Lung (tissue), 12 donors: ENCODE data around the gene ZFAND2B. TPM values are rescaled to one million over a fixed set of nuclear protein-coding genes. Genes with fewer than 3 reads are reported as not detected.
A peak's percentile ranks its signal among the peaks of the same experiment; 100 is the strongest.

Experiments
- ATAC-seq: fragments of 200-7000 bp; cut with Tn5 transposase; one replicate; pipeline ENCODE4 v1.9.1; 2020; ENCODE audit warnings: moderate number of reproducible peaks; ENCODE audit not compliant: insufficient read depth, low FRiP score
- DNase-seq, 3 donors: peaks; one replicate each; pipeline ENCODE4 v3.0.0-alpha.2; 2013 to 2017
- H3K27ac ChIP-seq, 2 donors: one replicate each; pipeline ENCODE4 v1.5.1; 2013; ENCODE audit warnings: mild to moderate bottlenecking in 2 of 2, moderate library complexity in 2 of 2, control low read depth in 1 of 2, inconsistent platforms in 1 of 2, low read depth in 1 of 2, low read length in 1 of 2
- H3K27me3 ChIP-seq, 3 donors: one replicate each; pipeline ENCODE4 v1.5.1; 2013; ENCODE audit warnings: low read length in 2 of 3; ENCODE audit not compliant: control insufficient read depth in 3 of 3, insufficient read depth in 3 of 3
- H3K36me3 ChIP-seq, 4 donors: one replicate each; pipeline ENCODE4 v1.5.1; 2013; ENCODE audit warnings: low read length in 4 of 4, mild to moderate bottlenecking in 1 of 4, moderate library complexity in 1 of 4; ENCODE audit not compliant: control insufficient read depth in 4 of 4, insufficient read depth in 4 of 4
- H3K4me1 ChIP-seq, 5 donors: one replicate each; pipeline ENCODE4 v1.5.1; 2013; ENCODE audit warnings: low read length in 5 of 5, mild to moderate bottlenecking in 2 of 5, moderate library complexity in 1 of 5; ENCODE audit not compliant: control insufficient read depth in 5 of 5, insufficient read depth in 5 of 5
- H3K4me3 ChIP-seq: one replicate; pipeline ENCODE4 v1.5.1; 2013; ENCODE audit warnings: mild to moderate bottlenecking, control low read depth, moderate library complexity
- H3K9ac ChIP-seq, 2 donors: one replicate each; pipeline ENCODE4 v1.5.1; 2013; ENCODE audit warnings: low read length in 2 of 2, control low read depth in 1 of 2; ENCODE audit not compliant: insufficient read depth in 1 of 2
- H3K9me3 ChIP-seq, 4 donors: one replicate each; pipeline ENCODE4 v1.5.1; 2013; ENCODE audit warnings: low read length in 3 of 4, mild to moderate bottlenecking in 1 of 4, moderate library complexity in 1 of 4; ENCODE audit not compliant: control insufficient read depth in 4 of 4, insufficient read depth in 3 of 4
- WGBS, 2 donors: extraction: QIAGEN DNeasy Blood & Tissue Kit; methylation state at CpG; one replicate each; pipeline ENCODE4 v1.1.7; 2013; 5-methylcytosine and 5-hydroxymethylcytosine counted together
- polyA plus RNA-seq, 2 donors: library from polyadenylated mRNA; stranded (reverse); fragments of 200-250 nt; gene quantifications; one replicate each; pipeline ENCODE4 v1.2.1, GENCODE V29; 2013
- total RNA-seq, 2 donors: library from RNA; depleted of rRNA in 1 of 2; stranded (reverse); fragments of >200 nt in 1 of 2; gene quantifications; one replicate each; pipeline ENCODE4 v1.2.1, GENCODE V29; 2014 to 2021
- TF ChIP-seq, protein P1 (sequence below): IDR thresholded peaks from 2 replicates; pipeline ENCODE4 v1.5.1; 2012; ENCODE audit warnings: mild to moderate bottlenecking; ENCODE audit errors: control extremely low read depth, extremely low read depth
- donor health status: control.
- donor health status: control.
- donor health status: Bipolar disorder and iron deficiency.
- donor health status: healthy.
- donor health status: DM: yes; HTN: yes; CAD: no.

The ZFAND2B gene
- total and polyA plus RNA-seq, 4 donors = 28.2 to 45.1 (median 39.6) TPM

DNA sequence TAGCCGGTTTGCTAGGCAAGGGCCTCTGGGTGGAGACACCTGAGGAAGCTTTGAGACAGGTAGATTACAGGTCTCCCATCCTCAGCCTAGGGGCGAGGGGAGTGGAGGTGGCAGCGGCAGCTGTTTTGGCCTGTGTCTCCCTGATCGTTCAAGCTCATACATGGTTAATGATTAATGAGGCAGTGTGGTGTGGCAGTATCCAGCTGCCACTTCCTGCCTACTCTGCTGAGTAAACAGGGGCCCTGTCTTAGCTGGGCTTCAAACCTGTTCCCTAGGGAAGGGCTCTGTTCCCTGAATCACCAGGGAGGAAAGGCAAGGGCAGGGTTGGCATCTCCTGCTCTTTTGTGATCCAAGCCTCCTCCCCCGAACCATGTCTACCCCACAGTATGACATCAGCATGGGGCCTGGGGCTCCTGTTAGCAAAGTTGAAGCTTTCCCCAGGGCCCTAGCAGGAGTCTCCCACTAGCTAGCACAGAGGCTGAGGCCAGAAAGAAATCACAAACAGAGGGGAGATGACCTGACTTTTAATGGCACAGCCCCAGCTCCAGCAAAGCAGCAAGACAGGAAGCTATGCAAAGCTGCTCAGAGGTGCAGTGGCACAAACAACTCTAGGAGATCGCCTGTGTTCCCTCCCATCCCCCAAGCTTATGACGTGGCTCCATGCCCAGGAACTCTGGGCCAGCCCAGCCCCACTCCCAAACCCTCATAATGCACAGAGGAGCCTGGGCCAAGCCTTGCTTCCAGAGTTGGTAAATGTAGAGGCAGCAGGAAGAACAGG lies 42.8 kb downstream of the ZFAND2B start:
- no peaks in the 10 kb centered on the region for H3K9me3 ChIP-seq
- peak overlapping the region; percentile 46 to 93 for H3K27ac ChIP-seq
- 7 to 11% methylated on average over 7 of the region's 7 CpGs for WGBS, 2 donors
- DNase-seq = peak; percentile 92 to 96 (median 95)
- H3K36me3 ChIP-seq = peaks cover 0 to 15% (median 11%) of the 10 kb centered on the region in 4 donors
- no peak for ATAC-seq
- H3K9ac ChIP-seq = peak overlapping the region in 1 of 2 donors; percentile 81
- H3K27me3 ChIP-seq = peaks cover 0 to 22% (median 15%) of the 10 kb centered on the region in 3 donors
- TF ChIP-seq, protein P1, sequence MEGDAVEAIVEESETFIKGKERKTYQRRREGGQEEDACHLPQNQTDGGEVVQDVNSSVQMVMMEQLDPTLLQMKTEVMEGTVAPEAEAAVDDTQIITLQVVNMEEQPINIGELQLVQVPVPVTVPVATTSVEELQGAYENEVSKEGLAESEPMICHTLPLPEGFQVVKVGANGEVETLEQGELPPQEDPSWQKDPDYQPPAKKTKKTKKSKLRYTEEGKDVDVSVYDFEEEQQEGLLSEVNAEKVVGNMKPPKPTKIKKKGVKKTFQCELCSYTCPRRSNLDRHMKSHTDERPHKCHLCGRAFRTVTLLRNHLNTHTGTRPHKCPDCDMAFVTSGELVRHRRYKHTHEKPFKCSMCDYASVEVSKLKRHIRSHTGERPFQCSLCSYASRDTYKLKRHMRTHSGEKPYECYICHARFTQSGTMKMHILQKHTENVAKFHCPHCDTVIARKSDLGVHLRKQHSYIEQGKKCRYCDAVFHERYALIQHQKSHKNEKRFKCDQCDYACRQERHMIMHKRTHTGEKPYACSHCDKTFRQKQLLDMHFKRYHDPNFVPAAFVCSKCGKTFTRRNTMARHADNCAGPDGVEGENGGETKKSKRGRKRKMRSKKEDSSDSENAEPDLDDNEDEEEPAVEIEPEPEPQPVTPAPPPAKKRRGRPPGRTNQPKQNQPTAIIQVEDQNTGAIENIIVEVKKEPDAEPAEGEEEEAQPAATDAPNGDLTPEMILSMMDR = no peak
- no peak overlapping the region for H3K4me3 ChIP-seq
- H3K4me1 ChIP-seq = peaks cover 0 to 53% (median 36%) of the 10 kb centered on the region in 5 donors

DNA sequence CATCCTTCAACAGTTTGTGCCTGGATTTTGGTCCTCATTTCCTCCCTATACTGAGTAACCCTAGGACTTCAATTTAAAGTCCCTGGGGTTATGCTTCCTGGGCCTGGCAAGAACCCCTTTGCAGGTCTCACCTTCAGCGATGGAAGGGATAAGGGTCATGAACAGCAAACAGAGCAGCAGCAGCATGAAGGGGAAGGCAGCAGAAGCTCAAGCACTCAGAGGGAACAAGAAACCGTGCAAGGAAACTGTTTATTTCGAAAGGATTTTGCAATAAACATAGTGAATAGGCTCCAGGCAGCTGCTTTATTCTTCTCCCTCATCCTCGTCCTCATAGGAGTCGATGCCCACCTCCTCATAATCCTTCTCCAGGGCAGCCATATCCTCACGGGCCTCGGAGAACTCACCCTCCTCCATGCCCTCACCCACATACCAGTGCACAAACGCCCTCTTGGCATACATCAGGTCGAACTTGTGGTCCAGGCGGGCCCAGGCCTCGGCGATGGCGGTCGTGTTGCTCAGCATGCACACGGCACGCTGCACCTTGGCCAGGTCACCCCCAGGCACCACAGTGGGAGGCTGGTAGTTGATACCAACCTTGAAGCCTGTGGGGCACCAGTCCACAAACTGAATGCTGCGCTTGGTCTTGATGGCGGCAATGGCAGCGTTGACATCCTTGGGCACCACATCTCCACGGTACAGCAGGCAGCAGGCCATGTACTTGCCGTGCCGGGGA lies 43.6 kb downstream of the ZFAND2B start:
- ATAC-seq = no peak
- Histone ChIP-seq H3K9ac (peak overlapping the region; percentile 31 to 81), H3K27me3 (peaks cover 0 to 30% (median 23%) of the 10 kb centered on the region in 3 donors), H3K9me3 (no peaks in the 10 kb centered on the region), H3K4me3 (no peak overlapping the region), H3K4me1 (peaks cover 0 to 50% (median 35%) of the 10 kb centered on the region in 5 donors), H3K27ac (peak overlapping the region; percentile 25 to 93), H3K36me3 (peaks cover 0 to 15% (median 11%) of the 10 kb centered on the region in 4 donors)
- TF ChIP-seq, protein P1 = no peak
- peak in 1 of 3 donors; percentile 28 for DNase-seq
- WGBS, 2 donors = 58 to 69% methylated on average over 22 of the region's 22 CpGs

DNA sequence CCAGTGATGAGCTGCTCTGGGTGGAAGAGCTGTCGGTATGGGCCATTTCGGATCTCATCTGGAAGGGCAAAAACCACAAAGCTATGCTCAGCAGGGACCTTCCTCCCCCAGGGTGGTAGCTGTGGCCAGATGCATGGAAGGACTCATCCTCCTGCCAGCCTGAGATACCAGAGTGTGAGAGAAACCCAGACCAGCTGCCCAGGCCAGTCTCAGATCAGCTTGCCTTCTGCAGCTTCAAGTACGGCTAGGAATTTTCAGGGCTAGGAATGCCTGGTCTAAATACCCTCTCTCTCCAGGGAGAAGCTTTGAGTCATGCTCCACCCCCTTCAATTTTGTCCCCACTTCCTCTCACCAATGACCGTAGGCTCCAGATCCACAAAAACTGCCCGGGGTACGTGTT lies 45.1 kb downstream of the ZFAND2B start:
- no peak for DNase-seq
- TF ChIP-seq, protein P1 = no peak
- WGBS, 2 donors = 36 to 69% methylated on average over 6 of the region's 6 CpGs
- Histone ChIP-seq H3K9ac (no peak overlapping the region), H3K27me3 (peaks cover 0 to 43% (median 35%) of the 10 kb centered on the region in 3 donors), H3K4me1 (peaks cover 0 to 39% (median 35%) of the 10 kb centered on the region in 5 donors), H3K36me3 (peaks cover 0 to 14% (median 11%) of the 10 kb centered on the region in 4 donors), H3K4me3 (no peak overlapping the region), H3K9me3 (no peaks in the 10 kb centered on the region), H3K27ac (peak overlapping the region in 1 of 2 donors; percentile 13)
- ATAC-seq = no peak
